ENCODE measurements around the gene SLCO2B1.

- TF ChIP-seq CTCF (IDR thresholded peaks at IDR 0.05) (no peak), POLR2A (IDR thresholded peaks at IDR 0.05) (no peak)
These were observed 14.8 kb downstream of the SLCO2B1 start for GRCh38 chr11:75165721-75166120.

Data from testis (tissue), 2 donors.